Thyroid gland (tissue), 4 donors: ENCODE data around the gene FAM228B.

Experiments
- CTCF ChIP-seq, 6 experiments: fragments of 200-600 bp in 3 of 6; fragments of 450-650 bp in 3 of 6; sonication (generic) in 3 of 6; IDR thresholded peaks; one replicate each; pipeline ENCODE4 v1.5.1; 2016 to 2019; ENCODE audit warnings: antibody characterized with exemption in 6 of 6, mild to moderate bottlenecking in 2 of 6, inconsistent platforms in 1 of 6, moderate library complexity in 1 of 6
- POLR2A ChIP-seq, 2 donors: fragments of 450-650 bp; IDR thresholded peaks; one replicate each; pipeline ENCODE4 v1.6.1; 2017; ENCODE audit warnings: antibody characterized with exemption in 2 of 2, mild to moderate bottlenecking in 2 of 2, moderate library complexity in 1 of 2

- TF ChIP-seq CTCF (IDR thresholded peaks at IDR 0.05) (no peak), POLR2A (IDR thresholded peaks at IDR 0.05) (no peak)
These were observed 30.2 kb downstream of the FAM228B start for GRCh38 chr2:24153478-24153877.
